NCI-H1105 (cell line): Measurements from ENCODE around the gene TAS1R2.

ENCODE experiments used
- DNase-seq: peaks from one replicate; lab custom pipeline; 2025; lab: John Stamatoyannopoulos, UW

Gene TAS1R2

GRCh38 chr1:18802231-18802630 lies 57.2 kb downstream of the TAS1R2 start:
- DNase-seq, result no peak

- DNase-seq, result no peak
Measured at GRCh38 chr1:18800258-18800657, 59.2 kb downstream of the TAS1R2 start.

- no peak for DNase-seq
Measured at GRCh38 chr1:18799454-18799853, 60.0 kb downstream of the TAS1R2 start.

GRCh38 chr1:18798946-18799345 lies 60.5 kb downstream of the TAS1R2 start:
- no peak for DNase-seq

GRCh38 chr1:18798533-18798932 lies 60.9 kb downstream of the TAS1R2 start:
- no peak for DNase-seq

GRCh38 chr1:18796950-18797349 lies 62.5 kb downstream of the TAS1R2 start:
- DNase-seq, result no peak

- no peak for DNase-seq
Measured at GRCh38 chr1:18795002-18795689, 64.3 kb downstream of the TAS1R2 start.

GRCh38 chr1:18794561-18794960 lies 64.9 kb downstream of the TAS1R2 start:
- no peak for DNase-seq

GRCh38 chr1:18794051-18794450 lies 65.4 kb downstream of the TAS1R2 start:
- peak; percentile 64 for DNase-seq

GRCh38 chr1:18793164-18793563 lies 66.3 kb downstream of the TAS1R2 start:
- no peak for DNase-seq

- no peak for DNase-seq
Measured at GRCh38 chr1:18792747-18793146, 66.7 kb downstream of the TAS1R2 start.
